Hepatocyte (in vitro differentiated cells): ENCODE results near the gene ACSBG1.

ENCODE experiments used
- CTCF ChIP-seq: fragments of 200-600 bp; sonication (generic); IDR thresholded peaks from 2 replicates; pipeline ENCODE4 v1.5.1; 2016; ENCODE audit warnings: antibody characterized with exemption, mild to moderate bottlenecking; ENCODE audit not compliant: poor library complexity
- EZH2 ChIP-seq: fragments of 200-600 bp; sonication (generic); IDR thresholded peaks from 2 replicates; pipeline ENCODE4 v1.6.1; 2016; ENCODE audit warnings: antibody characterized with exemption, mild to moderate bottlenecking, borderline replicate concordance
- EZH2phosphoT487 ChIP-seq: fragments of 200-600 bp; sonication (generic); IDR thresholded peaks from one replicate; pipeline ENCODE4 v1.6.1; 2018; ENCODE audit warnings: antibody characterized with exemption, mild to moderate bottlenecking, low read depth, moderate library complexity; ENCODE audit not compliant: unreplicated experiment, severe bottlenecking

DNA sequence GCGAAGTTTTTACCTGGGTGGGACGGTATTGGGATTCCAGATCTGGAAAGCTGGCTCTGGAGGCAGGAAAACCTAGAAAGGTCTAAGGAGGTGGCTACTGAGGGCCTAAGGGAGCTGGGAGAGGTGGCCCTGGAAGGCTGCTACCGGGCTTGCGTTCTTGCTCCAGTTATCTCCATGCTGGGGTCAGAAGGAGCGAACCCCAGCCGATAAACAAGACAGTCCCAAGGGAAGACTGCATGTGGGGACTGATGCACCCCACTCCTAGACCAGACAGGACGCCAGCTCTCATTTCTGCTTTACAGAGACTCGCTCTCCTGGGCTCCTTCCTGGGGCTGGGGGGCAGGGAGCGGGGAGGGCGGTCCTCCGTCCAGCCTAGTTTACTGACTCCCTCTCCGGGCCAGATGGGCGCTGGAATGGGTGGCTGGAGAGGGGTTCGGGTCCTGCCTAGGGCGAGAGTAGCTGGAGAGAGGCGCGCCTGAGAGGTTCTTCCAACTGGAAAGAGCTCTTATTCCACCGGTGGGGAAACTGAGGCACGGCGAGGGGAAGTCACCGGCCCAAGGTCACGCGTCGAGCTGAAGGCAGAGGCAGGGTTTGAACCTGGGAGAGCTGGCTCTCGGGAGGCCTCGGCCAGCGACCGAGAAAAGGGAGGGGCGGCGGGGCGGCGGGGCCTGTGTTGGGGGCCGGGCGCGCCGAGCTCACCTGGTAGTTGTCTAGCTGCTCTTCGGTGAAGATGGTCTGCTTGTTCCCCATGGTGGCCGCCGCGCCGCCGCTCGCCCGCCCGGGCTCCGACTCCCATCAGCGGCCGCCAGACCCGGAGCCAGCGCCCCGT, 103.7 kb downstream of the ACSBG1 start:
- TF ChIP-seq CTCF (no peak), EZH2 (no peak), EZH2phosphoT487 (no peak)
